ENCODE measurements around the gene C15orf62. TPM values are rescaled to one million over a fixed set of nuclear protein-coding genes. Genes with fewer than 3 reads are reported as not detected.

C15orf62 gene
- polyA plus RNA-seq, 1 donor from 2014 or later: not detected

GRCh38 chr15:40739047-40739446 is 30.7 kb upstream of the C15orf62 start:
- H3K27me3 ChIP-seq (ENCODE audit: insufficient read depth, low read depth, low read length): no peaks in the 10 kb centered on the region
- no peaks in the 10 kb centered on the region for H4K20me1 ChIP-seq (ENCODE audit: insufficient read depth)
- no peak overlapping the region for H3K4me2 ChIP-seq (ENCODE audit: low read length)
- no peaks in the 10 kb centered on the region for H3K36me3 ChIP-seq (ENCODE audit: insufficient read depth, low read length)
- no peaks in the 10 kb centered on the region for H3F3A ChIP-seq (ENCODE audit: insufficient read depth, low read length, poor library complexity, severe bottlenecking)
- H2AFZ ChIP-seq (ENCODE audit: low read depth, low read length): no peak overlapping the region
- TF ChIP-seq RAD21 (conservative IDR thresholded peaks at IDR 0.05): no peak
- no peak for TF ChIP-seq TAF1 (IDR thresholded peaks at IDR 0.05; ENCODE audit: low read depth)
- no peak for TF ChIP-seq EZH2 (IDR thresholded peaks at IDR 0.05; ENCODE audit: borderline replicate concordance, insufficient read depth, low read length, poor library complexity, severe bottlenecking)
- TF ChIP-seq MXI1 (conservative IDR thresholded peaks at IDR 0.05; ENCODE audit: poor library complexity, severe bottlenecking): no peak
- TF ChIP-seq SMC3 (conservative IDR thresholded peaks at IDR 0.05; ENCODE audit: poor library complexity): no peak
- TF ChIP-seq, protein P1, sequence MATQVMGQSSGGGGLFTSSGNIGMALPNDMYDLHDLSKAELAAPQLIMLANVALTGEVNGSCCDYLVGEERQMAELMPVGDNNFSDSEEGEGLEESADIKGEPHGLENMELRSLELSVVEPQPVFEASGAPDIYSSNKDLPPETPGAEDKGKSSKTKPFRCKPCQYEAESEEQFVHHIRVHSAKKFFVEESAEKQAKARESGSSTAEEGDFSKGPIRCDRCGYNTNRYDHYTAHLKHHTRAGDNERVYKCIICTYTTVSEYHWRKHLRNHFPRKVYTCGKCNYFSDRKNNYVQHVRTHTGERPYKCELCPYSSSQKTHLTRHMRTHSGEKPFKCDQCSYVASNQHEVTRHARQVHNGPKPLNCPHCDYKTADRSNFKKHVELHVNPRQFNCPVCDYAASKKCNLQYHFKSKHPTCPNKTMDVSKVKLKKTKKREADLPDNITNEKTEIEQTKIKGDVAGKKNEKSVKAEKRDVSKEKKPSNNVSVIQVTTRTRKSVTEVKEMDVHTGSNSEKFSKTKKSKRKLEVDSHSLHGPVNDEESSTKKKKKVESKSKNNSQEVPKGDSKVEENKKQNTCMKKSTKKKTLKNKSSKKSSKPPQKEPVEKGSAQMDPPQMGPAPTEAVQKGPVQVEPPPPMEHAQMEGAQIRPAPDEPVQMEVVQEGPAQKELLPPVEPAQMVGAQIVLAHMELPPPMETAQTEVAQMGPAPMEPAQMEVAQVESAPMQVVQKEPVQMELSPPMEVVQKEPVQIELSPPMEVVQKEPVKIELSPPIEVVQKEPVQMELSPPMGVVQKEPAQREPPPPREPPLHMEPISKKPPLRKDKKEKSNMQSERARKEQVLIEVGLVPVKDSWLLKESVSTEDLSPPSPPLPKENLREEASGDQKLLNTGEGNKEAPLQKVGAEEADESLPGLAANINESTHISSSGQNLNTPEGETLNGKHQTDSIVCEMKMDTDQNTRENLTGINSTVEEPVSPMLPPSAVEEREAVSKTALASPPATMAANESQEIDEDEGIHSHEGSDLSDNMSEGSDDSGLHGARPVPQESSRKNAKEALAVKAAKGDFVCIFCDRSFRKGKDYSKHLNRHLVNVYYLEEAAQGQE (IDR thresholded peaks at IDR 0.05; ENCODE audit: borderline replicate concordance): no peak
- no peak for TF ChIP-seq POLR2AphosphoS5 (IDR thresholded peaks at IDR 0.05)
- no peak for TF ChIP-seq CTCF (IDR thresholded peaks at IDR 0.05; ENCODE audit: poor library complexity, severe bottlenecking)
- TF ChIP-seq EP300 (conservative IDR thresholded peaks at IDR 0.05; ENCODE audit: poor library complexity, severe bottlenecking): no peak
- no peaks in the 10 kb centered on the region for H3K9me3 ChIP-seq (ENCODE audit: low read length)
- no peak overlapping the region for H3K9ac ChIP-seq (ENCODE audit: low read length)
- H3K4me3 ChIP-seq (ENCODE audit: low read length): no peak overlapping the region
- H3K9me2 ChIP-seq (ENCODE audit: insufficient read depth, low read length): no peaks in the 10 kb centered on the region
- no peaks in the 10 kb centered on the region for H3K79me2 ChIP-seq (replicated peaks; ENCODE audit: insufficient read depth, low read length)
- H3K27ac ChIP-seq (ENCODE audit: low read length): no peak overlapping the region

- TF ChIP-seq RAD21 (conservative IDR thresholded peaks at IDR 0.05): no peak
- no peak for TF ChIP-seq CTCF (IDR thresholded peaks at IDR 0.05; ENCODE audit: poor library complexity, severe bottlenecking)
- no peaks in the 10 kb centered on the region for H3F3A ChIP-seq (ENCODE audit: insufficient read depth, low read length, poor library complexity, severe bottlenecking)
- H3K4me2 ChIP-seq (ENCODE audit: low read length): no peak overlapping the region
- no peak overlapping the region for H3K9ac ChIP-seq (ENCODE audit: low read length)
- H2AFZ ChIP-seq (ENCODE audit: low read depth, low read length): no peak overlapping the region
- H4K20me1 ChIP-seq (ENCODE audit: insufficient read depth): no peaks in the 10 kb centered on the region
- no peaks in the 10 kb centered on the region for H3K27me3 ChIP-seq (ENCODE audit: insufficient read depth, low read depth, low read length)
- no peaks in the 10 kb centered on the region for H3K79me2 ChIP-seq (replicated peaks; ENCODE audit: insufficient read depth, low read length)
- H3K9me2 ChIP-seq (ENCODE audit: insufficient read depth, low read length): no peaks in the 10 kb centered on the region
- no peak overlapping the region for H3K4me3 ChIP-seq (ENCODE audit: low read length)
- no peaks in the 10 kb centered on the region for H3K36me3 ChIP-seq (ENCODE audit: insufficient read depth, low read length)
- H3K9me3 ChIP-seq (ENCODE audit: low read length): no peaks in the 10 kb centered on the region
- H3K27ac ChIP-seq (ENCODE audit: low read length): no peak overlapping the region
Observed at GRCh38 chr15:40739854-40740253, 29.9 kb upstream of the C15orf62 start.

Data from neural cell (in vitro differentiated cells).